Measurements from ENCODE around the gene SLC35B2. TPM values are rescaled to one million over a fixed set of nuclear protein-coding genes. Genes with fewer than 3 reads are reported as not detected.

Gene SLC35B2
- total and polyA plus RNA-seq, 2 experiments from 2014 or later: 14.0 to 30.9 TPM

DNA sequence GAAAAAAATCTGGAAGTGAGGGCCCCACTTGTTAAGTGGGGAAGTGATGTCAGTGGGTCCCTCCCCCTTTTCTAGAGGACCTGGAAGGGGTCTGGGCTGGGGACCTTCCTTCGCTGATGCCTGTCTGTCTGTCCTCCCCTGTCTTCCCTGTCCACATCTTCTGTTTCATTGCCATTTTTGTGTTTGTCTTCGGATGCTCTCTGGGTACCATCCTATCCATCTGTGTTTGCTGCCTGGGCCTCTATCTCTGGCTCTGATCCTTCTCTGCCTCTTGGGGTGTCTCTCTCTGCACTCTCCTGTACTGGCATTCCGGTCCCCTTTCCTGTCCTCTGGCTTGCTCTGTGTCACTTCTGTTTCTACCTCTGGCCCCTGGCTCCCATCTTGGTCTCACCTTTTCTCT is 15.2 kb upstream of the SLC35B2 start:
- H3F3A ChIP-seq (replicated peaks; ENCODE audit: low read depth): 0 out of 2 replicates have a peak, but pooled peaks cover 22% of the 10 kb centered on the region
- H3K4me1 Mint-ChIP-seq: peaks cover 41% of the 10 kb centered on the region
- peaks cover 6% of the 10 kb centered on the region; the same call in 2 of the 3 replicates for H3K36me3 Mint-ChIP-seq (ENCODE audit: low read depth)

More for the DNA sequence above, 15.2 kb upstream of the SLC35B2 start:
- H3K27ac ChIP-seq (ENCODE audit: low read depth): no peak overlapping the region
- no peaks in the 10 kb centered on the region for H3K9me2 ChIP-seq (ENCODE audit: insufficient read depth)
- H2AFZ ChIP-seq: no peak overlapping the region
- H3K4me1 ChIP-seq (ENCODE audit: insufficient read depth): peaks cover 14% of the 10 kb centered on the region
- H3K4me3 Mint-ChIP-seq: peak overlapping the region; percentile 3; the same call in 1 of the 3 replicates
- no peak overlapping the region for H3K4me3 ChIP-seq
- no peak overlapping the region for H3K27ac Mint-ChIP-seq
- no peaks in the 10 kb centered on the region for H3K79me2 ChIP-seq (replicated peaks; ENCODE audit: insufficient read depth)
- DNase-seq (ENCODE audit: low spot score): no peak
- no peaks in the 10 kb centered on the region for H3K36me3 ChIP-seq (ENCODE audit: insufficient read depth)
- H3K4me2 ChIP-seq: no peak overlapping the region
- no peak for TF ChIP-seq NANOG (IDR thresholded peaks at IDR 0.05; ENCODE audit: borderline replicate concordance)
- no peak for TF ChIP-seq CTCF (conservative IDR thresholded peaks at IDR 0.05; ENCODE audit: low read depth in 2 of 2)
- TF ChIP-seq STAT1 (IDR thresholded peaks at IDR 0.05; ENCODE audit: unreplicated experiment): no peak
- no peak for TF ChIP-seq CREB1 (CRISPR knock-in tag; IDR thresholded peaks at IDR 0.05; ENCODE audit: low read depth)
- TF ChIP-seq EZH2 (IDR thresholded peaks at IDR 0.05; ENCODE audit: low read depth, unreplicated experiment): no peak
- no peak for TF ChIP-seq ETS1 (IDR thresholded peaks at IDR 0.05)
- TF ChIP-seq ZNF462 (CRISPR knock-in tag; IDR thresholded peaks at IDR 0.05): no peak
- no peak for TF ChIP-seq REST (IDR thresholded peaks at IDR 0.05; ENCODE audit: unreplicated experiment)
- no peak for TF ChIP-seq JUNB (IDR thresholded peaks at IDR 0.05; ENCODE audit: unreplicated experiment)
- no peak for TF ChIP-seq ZNF331 (CRISPR knock-in tag; IDR thresholded peaks at IDR 0.05; ENCODE audit: low read depth)
- TF ChIP-seq ZNF114 (CRISPR knock-in tag; IDR thresholded peaks at IDR 0.05): no peak
- no peak for TF ChIP-seq EZH2phosphoT487 (IDR thresholded peaks at IDR 0.05; ENCODE audit: unreplicated experiment)
- no peak for TF ChIP-seq POLR2AphosphoS5 (IDR thresholded peaks at IDR 0.05; ENCODE audit: low read depth)
- no peak for ATAC-seq
- H3K27me3 ChIP-seq (ENCODE audit: insufficient read depth): peaks cover 43% of the 10 kb centered on the region
- peaks cover 42% of the 10 kb centered on the region for H3K27me3 Mint-ChIP-seq (ENCODE audit: insufficient read depth, low read depth, poor library complexity)
- H4K20me1 ChIP-seq (replicated peaks; ENCODE audit: insufficient read depth): no peaks in the 10 kb centered on the region
- no peaks in the 10 kb centered on the region for H3K9me3 Mint-ChIP-seq

All from GM23338 (cell line).